ENCODE results near the gene PSME1.

DNA sequence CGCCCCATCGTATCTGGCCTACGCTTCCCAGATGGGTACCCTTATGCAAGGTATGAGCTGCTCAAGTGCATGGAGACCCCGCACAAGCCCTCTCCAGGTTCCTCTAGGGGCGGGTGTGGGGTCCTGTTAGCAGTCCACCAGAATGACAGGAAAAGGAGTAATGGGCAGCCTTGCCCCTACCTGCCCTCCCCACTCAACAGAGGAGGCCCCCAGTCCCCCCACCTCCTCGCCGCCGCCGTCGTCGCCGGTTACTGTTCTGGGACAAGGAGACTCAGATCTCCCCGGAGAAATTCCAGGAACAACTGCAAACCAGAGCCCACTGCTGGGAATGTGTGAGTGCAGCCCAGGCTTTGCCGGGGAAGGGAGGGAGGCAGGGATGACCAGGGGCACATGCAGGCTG lies 41.9 kb downstream of the PSME1 start:
- TF ChIP-seq, protein P1, sequence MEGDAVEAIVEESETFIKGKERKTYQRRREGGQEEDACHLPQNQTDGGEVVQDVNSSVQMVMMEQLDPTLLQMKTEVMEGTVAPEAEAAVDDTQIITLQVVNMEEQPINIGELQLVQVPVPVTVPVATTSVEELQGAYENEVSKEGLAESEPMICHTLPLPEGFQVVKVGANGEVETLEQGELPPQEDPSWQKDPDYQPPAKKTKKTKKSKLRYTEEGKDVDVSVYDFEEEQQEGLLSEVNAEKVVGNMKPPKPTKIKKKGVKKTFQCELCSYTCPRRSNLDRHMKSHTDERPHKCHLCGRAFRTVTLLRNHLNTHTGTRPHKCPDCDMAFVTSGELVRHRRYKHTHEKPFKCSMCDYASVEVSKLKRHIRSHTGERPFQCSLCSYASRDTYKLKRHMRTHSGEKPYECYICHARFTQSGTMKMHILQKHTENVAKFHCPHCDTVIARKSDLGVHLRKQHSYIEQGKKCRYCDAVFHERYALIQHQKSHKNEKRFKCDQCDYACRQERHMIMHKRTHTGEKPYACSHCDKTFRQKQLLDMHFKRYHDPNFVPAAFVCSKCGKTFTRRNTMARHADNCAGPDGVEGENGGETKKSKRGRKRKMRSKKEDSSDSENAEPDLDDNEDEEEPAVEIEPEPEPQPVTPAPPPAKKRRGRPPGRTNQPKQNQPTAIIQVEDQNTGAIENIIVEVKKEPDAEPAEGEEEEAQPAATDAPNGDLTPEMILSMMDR (IDR thresholded peaks at IDR 0.05), result no peak
- TF ChIP-seq POLR2A (IDR thresholded peaks at IDR 0.05), result no peak
